Subcutaneous abdominal adipose tissue (tissue), 5 donors: ENCODE data around the gene HSF2.

ENCODE experiments used
- H3K27ac ChIP-seq: one replicate; pipeline ENCODE4 v1.7.0; 2013; ENCODE audit warnings: low read depth, mild to moderate bottlenecking, inconsistent platforms, low read length, moderate library complexity
- H3K27me3 ChIP-seq, 5 donors: one replicate each; pipeline ENCODE4 v1.7.0; 2013; ENCODE audit warnings: low read length in 5 of 5, inconsistent platforms in 1 of 5; ENCODE audit not compliant: control insufficient read depth in 5 of 5, insufficient read depth in 4 of 5
- H3K36me3 ChIP-seq, 5 donors: one replicate each; pipeline ENCODE4 v1.7.0; 2013; ENCODE audit warnings: low read length in 5 of 5; ENCODE audit not compliant: control insufficient read depth in 5 of 5, insufficient read depth in 5 of 5
- H3K4me1 ChIP-seq, 5 donors: one replicate each; pipeline ENCODE4 v1.7.0; 2013; ENCODE audit warnings: low read length in 5 of 5, mild to moderate bottlenecking in 3 of 5, moderate library complexity in 1 of 5; ENCODE audit not compliant: control insufficient read depth in 5 of 5, insufficient read depth in 5 of 5
- H3K4me3 ChIP-seq, 5 donors: one replicate each; pipeline ENCODE4 v1.7.0; 2013; ENCODE audit warnings: low read length in 5 of 5, low read depth in 1 of 5
- H3K9ac ChIP-seq, 5 donors: one replicate each; pipeline ENCODE4 v1.7.0; 2013; ENCODE audit warnings: low read length in 5 of 5, mild to moderate bottlenecking in 4 of 5, moderate library complexity in 3 of 5
- H3K9me3 ChIP-seq, 5 donors: one replicate each; pipeline ENCODE4 v1.7.0; 2013; ENCODE audit warnings: low read length in 5 of 5; ENCODE audit not compliant: control insufficient read depth in 5 of 5
- donor health status: healthy.
- donor health status: healthy.
- donor health status: healthy.
- donor health status: healthy.
- donor health status: healthy.

The HSF2 gene

DNA sequence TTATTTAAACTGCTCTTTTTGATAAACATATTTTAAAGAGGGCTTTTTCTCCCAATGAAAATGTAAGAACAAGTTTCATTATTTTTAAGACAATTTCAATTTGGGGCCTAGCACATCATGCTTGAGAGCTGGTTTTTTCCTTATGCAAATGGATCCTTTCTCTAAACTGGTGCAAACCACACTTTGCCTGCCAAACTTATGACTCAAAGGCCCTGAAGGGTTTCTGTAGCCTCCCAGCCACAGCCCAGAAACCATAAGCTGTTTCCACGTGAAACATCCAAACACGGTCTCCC, 451 bp upstream of the HSF2 start:
- Histone ChIP-seq H3K9me3 (no peaks in the 10 kb centered on the region), H3K4me1 (peaks cover 0 to 19% (median 16%) of the 10 kb centered on the region in 5 donors), H3K4me3 (peak overlapping the region; percentile 58 to 81 (median 62)), H3K9ac (peak overlapping the region in 1 of 5 donors; percentile 36), H3K36me3 (no peaks in the 10 kb centered on the region), H3K27me3 (no peaks in the 10 kb centered on the region), H3K27ac (peak overlapping the region; percentile 17)

DNA sequence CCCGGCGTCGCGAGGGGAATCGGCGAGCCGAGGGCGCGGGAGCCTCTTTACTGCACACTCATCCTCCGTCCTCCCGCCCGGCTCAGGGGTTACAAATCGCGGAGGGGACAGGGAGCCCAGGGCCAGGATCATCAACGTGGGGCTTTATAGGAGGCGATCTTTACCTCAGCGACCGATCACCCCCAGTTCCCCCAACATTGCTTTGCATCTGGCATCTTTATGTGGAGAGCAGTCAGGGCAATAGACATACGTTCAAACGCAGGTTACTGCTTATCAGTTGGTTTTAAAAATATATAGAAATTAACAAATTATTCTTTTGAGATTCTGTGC, 634 bp downstream of the HSF2 start:
- no peaks in the 10 kb centered on the region for H3K9me3 ChIP-seq
- no peaks in the 10 kb centered on the region for H3K36me3 ChIP-seq
- no peaks in the 10 kb centered on the region for H3K27me3 ChIP-seq
- peak overlapping the region; percentile 49 for H3K27ac ChIP-seq
- peaks cover 0 to 19% (median 16%) of the 10 kb centered on the region in 5 donors for H3K4me1 ChIP-seq
- peak overlapping the region in 4 of 5 donors; percentile 86 to 97 (median 90) for H3K9ac ChIP-seq
- H3K4me3 ChIP-seq = peak overlapping the region; percentile 71 to 100 (median 98)

DNA sequence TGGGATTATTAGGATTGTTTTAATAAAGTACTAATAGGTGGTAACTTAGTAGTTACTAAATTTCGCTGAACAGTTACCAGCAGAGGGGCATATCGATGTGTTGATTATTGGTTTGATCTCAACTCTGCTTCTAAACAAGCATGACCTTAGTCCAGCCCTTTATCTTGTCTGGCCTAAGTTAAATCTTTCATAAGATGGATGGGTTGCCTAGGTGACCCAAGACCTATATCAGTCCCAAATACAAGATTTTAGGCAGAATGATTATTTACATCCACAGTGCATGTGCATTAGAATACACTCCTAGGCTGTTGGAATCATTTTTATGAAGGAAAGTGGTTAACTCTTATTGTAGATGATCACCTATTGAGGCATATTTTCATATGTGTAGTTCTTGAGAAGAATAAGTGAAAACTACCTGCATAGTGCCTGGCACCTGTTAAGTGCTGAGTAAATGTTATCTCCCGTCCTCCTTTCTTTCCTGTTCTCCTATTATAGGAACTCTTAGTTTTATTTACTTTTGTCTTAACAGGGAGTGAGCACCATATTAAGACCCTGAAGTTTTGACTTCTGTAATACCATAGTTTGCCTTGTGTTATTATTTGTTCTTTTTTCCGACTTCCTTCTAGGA, 1.1 kb downstream of the HSF2 start:
- H3K4me3 ChIP-seq = peak overlapping the region; percentile 71 to 100 (median 98)
- no peaks in the 10 kb centered on the region for H3K36me3 ChIP-seq
- H3K9me3 ChIP-seq = no peaks in the 10 kb centered on the region
- H3K27me3 ChIP-seq = no peaks in the 10 kb centered on the region
- H3K27ac ChIP-seq = no peak overlapping the region
- peaks cover 0 to 23% (median 21%) of the 10 kb centered on the region in 5 donors for H3K4me1 ChIP-seq
- H3K9ac ChIP-seq = peak overlapping the region in 4 of 5 donors; percentile 86 to 97 (median 90)

DNA sequence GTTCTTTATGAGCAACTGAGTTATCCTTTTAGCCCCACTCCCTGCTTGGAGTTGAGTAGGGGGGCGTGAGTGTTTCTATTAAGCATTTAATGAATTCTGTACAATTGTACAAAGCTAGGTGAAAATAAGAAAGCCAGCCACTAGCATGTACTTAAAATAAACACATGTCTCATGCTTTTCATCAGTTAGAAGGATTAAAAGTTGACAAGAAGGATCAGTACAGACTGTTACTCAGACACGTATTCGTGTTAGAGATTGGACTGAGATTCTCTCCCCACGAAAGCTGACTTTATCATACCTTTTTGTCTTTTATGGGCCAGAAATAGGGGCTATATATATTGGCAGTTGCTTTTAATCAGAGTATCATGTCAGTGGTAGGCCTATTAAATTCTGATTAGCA, 1.7 kb downstream of the HSF2 start:
- Histone ChIP-seq H3K9me3 (no peaks in the 10 kb centered on the region), H3K9ac (no peak overlapping the region), H3K4me3 (no peak overlapping the region), H3K27me3 (no peaks in the 10 kb centered on the region), H3K4me1 (peaks cover 0 to 27% (median 24%) of the 10 kb centered on the region in 5 donors), H3K27ac (no peak overlapping the region), H3K36me3 (no peaks in the 10 kb centered on the region)

DNA sequence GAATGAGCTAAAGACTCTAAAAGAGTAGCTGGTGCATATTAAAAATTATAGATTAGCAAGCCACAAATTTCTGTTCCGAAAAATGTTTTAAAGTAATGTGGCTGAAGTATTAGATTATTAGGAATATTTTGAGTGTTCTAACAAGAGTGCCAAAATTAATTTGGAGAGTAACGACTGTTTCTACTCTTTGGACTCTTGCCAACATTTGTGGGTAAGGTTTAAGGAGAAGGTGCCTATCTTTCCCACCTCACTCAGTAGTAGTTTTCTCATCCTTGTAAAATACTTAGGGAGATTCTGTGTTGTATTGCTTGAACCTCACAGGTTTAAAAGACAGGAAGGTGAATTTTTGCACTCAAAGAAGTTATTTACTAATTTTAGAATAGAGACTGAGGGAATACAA, 5.0 kb downstream of the HSF2 start:
- no peak overlapping the region for H3K27ac ChIP-seq

DNA sequence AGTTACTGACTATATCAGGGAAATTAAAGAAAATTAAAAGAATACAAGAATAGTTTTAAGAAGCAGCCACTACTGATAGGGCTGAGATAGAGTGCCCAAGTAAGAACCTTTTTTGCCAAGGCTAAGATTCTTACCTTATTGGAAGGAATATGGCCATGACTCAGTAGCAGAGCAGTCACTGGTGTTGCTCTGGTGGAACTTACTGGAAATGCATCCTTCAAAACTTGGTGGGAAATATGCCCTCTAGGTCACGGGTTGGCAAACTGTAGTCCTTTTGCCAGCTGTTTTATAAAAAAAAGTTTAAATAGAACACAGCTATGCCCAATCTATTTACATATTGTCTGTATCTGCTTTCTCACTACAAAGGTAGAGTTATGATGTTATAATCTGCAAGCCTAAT, 6.0 kb downstream of the HSF2 start:
- Histone ChIP-seq H3K9ac (no peak overlapping the region), H3K4me1 (peaks cover 0 to 19% (median 13%) of the 10 kb centered on the region in 5 donors), H3K4me3 (no peak overlapping the region), H3K9me3 (no peaks in the 10 kb centered on the region), H3K27ac (no peak overlapping the region), H3K36me3 (no peaks in the 10 kb centered on the region), H3K27me3 (no peaks in the 10 kb centered on the region)

More for the DNA sequence above, 5.0 kb downstream of the HSF2 start:
- peaks cover 0 to 24% (median 18%) of the 10 kb centered on the region in 5 donors for H3K4me1 ChIP-seq
- H3K36me3 ChIP-seq = no peaks in the 10 kb centered on the region
- no peak overlapping the region for H3K4me3 ChIP-seq
- H3K27me3 ChIP-seq = no peaks in the 10 kb centered on the region
- H3K9ac ChIP-seq = no peak overlapping the region
- no peaks in the 10 kb centered on the region for H3K9me3 ChIP-seq

DNA sequence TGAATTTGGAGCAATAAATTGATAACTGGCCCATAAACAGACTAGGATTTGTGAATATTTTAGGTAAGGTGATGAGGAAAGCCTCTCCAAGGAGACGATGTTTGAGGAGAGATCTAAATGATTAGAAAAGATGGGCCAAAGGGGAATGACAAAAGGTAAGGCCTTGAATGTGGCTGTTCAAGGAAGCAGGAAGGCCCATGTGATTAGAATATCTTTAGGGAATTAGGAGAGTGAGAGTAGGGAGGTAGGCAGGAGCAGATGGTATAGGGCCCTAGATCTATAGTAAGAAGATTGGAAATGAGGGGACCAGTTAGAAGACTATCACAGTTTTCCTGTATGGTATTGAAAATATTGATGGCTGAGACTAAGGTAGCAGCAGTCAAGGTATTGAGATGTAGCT, 6.7 kb downstream of the HSF2 start:
- Histone ChIP-seq H3K27ac (no peak overlapping the region), H3K4me3 (no peak overlapping the region), H3K4me1 (peaks cover 0 to 12% (median 5%) of the 10 kb centered on the region in 5 donors), H3K27me3 (no peaks in the 10 kb centered on the region), H3K9ac (no peak overlapping the region), H3K36me3 (no peaks in the 10 kb centered on the region), H3K9me3 (no peaks in the 10 kb centered on the region)

DNA sequence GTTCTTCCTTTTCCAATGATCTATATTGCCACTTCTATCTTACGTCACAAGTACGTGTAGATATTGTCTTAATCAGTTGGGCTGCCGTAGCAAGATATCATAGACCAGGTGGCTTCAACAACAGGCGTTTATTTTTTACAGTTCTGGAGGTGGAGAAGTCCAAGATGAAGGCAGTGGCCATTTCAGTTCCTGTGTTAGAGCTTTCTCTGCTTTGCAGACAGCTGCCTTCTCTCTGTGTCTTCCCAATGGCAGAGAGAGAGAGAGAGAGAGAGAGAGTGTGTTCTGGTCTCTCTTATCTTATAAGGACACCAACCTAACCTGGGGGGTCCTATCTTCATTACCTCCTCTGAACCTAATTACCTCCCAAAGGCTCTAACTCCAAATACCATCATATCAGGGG, 8.3 kb downstream of the HSF2 start:
- Histone ChIP-seq H3K9me3 (no peaks in the 10 kb centered on the region), H3K4me3 (no peak overlapping the region), H3K27me3 (no peaks in the 10 kb centered on the region), H3K9ac (no peak overlapping the region), H3K27ac (no peak overlapping the region), H3K36me3 (peaks cover 0 to 4% (median 2%) of the 10 kb centered on the region in 5 donors), H3K4me1 (peaks cover 0 to 8% (median 5%) of the 10 kb centered on the region in 5 donors)

DNA sequence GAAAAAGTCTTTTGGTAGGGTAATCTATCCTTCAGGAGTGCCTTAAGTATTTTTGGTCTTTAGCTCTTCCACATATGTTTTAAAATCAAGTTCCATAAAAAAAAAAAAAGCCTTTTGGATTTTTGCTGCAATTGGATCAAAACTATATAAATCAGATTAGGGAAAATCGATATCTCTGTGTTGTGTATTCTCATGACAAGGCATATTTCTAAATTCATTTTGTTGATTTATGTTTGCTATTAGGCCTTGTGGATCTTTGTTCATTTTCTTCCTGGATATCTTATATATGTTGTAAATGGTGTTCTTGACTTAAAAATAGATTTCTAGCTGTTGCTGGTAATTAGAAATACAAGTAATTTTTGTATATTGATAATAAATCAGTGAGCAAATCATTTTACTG, 8.8 kb downstream of the HSF2 start:
- Histone ChIP-seq H3K27me3 (no peaks in the 10 kb centered on the region), H3K9ac (no peak overlapping the region), H3K9me3 (no peaks in the 10 kb centered on the region), H3K36me3 (peaks cover 0 to 8% (median 3%) of the 10 kb centered on the region in 5 donors), H3K4me3 (no peak overlapping the region), H3K4me1 (peaks cover 0 to 8% (median 5%) of the 10 kb centered on the region in 5 donors), H3K27ac (no peak overlapping the region)

DNA sequence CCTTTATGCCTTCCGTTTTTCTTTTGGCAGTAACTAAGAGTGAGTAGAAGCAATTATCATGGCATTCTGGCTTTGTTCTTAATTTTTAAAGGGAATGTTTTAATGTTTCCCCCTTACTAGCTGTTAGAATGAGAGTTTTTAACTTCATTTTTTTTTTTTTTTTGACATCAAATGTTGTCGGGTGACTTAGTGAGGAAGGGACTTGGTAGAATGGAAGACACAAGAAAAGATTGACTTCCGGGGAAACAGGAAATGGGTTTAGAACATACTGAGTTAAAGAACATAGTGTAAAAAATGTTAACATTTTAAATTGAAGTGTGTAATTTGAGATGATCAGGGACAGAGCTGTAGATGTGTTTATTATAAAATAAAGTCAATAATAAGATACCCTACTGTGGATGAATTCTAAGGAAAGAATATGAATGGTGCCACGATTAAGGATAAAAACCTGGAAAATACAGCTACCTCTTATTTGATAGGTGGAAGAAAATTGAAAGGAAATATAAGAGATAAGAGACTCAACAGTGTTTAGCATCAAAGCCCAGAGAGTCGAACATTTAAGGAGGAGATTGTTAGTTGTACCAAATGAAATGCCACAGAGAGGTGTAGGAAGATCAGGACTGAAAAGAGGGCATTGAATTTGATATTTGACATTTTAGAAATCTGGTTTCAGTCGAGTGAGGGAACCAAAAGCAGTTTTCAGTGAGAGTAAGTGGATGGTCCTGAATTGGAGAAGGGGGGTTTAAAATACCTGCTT, 9.4 kb downstream of the HSF2 start:
- H3K4me3 ChIP-seq = no peak overlapping the region
- no peak overlapping the region for H3K27ac ChIP-seq
- H3K27me3 ChIP-seq = no peaks in the 10 kb centered on the region
- H3K9ac ChIP-seq = no peak overlapping the region
- no peaks in the 10 kb centered on the region for H3K9me3 ChIP-seq
- peaks cover 0 to 8% (median 5%) of the 10 kb centered on the region in 5 donors for H3K4me1 ChIP-seq
- H3K36me3 ChIP-seq = peaks cover 0 to 12% (median 3%) of the 10 kb centered on the region in 5 donors
